SU-DHL-6 (cell line): ENCODE measurements around the gene CFAP20DC.
"Not testable (repeated sequence)": the region's sequence is repeated elsewhere in the genome, so short reads cannot be mapped to it uniquely, and the experiment has no call there.

ENCODE experiments used
- H2AFZ ChIP-seq: fragments of 200-600 bp; sonication (generic); 2 replicates; pipeline ENCODE4 v1.6.1; 2014; ENCODE audit warnings: low read depth, mild to moderate bottlenecking, moderate library complexity, mixed read lengths, antibody characterized with exemption, low read length; ENCODE audit not compliant: severe bottlenecking
- H3F3A ChIP-seq: fragments of 200-600 bp; shearing (Covaris generic); 2 replicates; pipeline ENCODE4 v1.6.0; 2016; ENCODE audit warnings: antibody characterized with exemption, mild to moderate bottlenecking; ENCODE audit not compliant: insufficient read depth
- H3K27ac ChIP-seq: fragments of 200-600 bp; sonication (generic); 2 replicates; pipeline ENCODE4 v1.5.1; 2016; ENCODE audit warnings: low read depth, mild to moderate bottlenecking, low read length, moderate library complexity, mixed read lengths
- H3K27me3 ChIP-seq: fragments of 200-600 bp; sonication (generic), shearing (Covaris generic); 2 replicates; pipeline ENCODE4 v1.6.0; 2014; ENCODE audit warnings: mild to moderate bottlenecking, low read length
- H3K36me3 ChIP-seq: fragments of 200-600 bp; sonication (generic); 2 replicates; pipeline ENCODE4 v1.6.1; 2014; ENCODE audit warnings: mild to moderate bottlenecking, low read length, mixed read lengths
- H3K4me2 ChIP-seq: fragments of 300-600, 200-600 bp; shearing (Covaris generic), sonication (generic); 2 replicates; pipeline ENCODE4 v1.6.0; 2014; ENCODE audit warnings: low read length, low read depth, mild to moderate bottlenecking; ENCODE audit not compliant: poor library complexity, severe bottlenecking
- H3K4me3 ChIP-seq: fragments of 200-600 bp; sonication (generic); 2 replicates; pipeline ENCODE4 v1.5.1; 2014; ENCODE audit warnings: antibody characterized with exemption, low read length, mild to moderate bottlenecking, mixed read lengths; ENCODE audit not compliant: insufficient read depth, poor library complexity, severe bottlenecking
- H3K79me2 ChIP-seq: fragments of 200-600 bp; sonication (generic); 2 replicates; pipeline ENCODE4 v1.6.1; 2014; ENCODE audit warnings: mild to moderate bottlenecking, low read length, moderate library complexity; ENCODE audit not compliant: insufficient read depth
- H3K9ac ChIP-seq: fragments of 200-600 bp; sonication (generic); 2 replicates; pipeline ENCODE4 v1.7.0; 2014; ENCODE audit warnings: mild to moderate bottlenecking, low read length
- H3K9me2 ChIP-seq: fragments of 200-600 bp; sonication (generic); replicated peaks from 2 replicates; pipeline ENCODE4 v1.6.1; 2014; ENCODE audit warnings: low read length; ENCODE audit not compliant: insufficient read depth
- H3K9me3 ChIP-seq: fragments of 200-600 bp; sonication (generic); 2 replicates; pipeline ENCODE4 v1.6.1; 2014; ENCODE audit warnings: low read length, mixed read lengths; ENCODE audit not compliant: insufficient read depth
- H4K20me1 ChIP-seq: fragments of 200-600 bp; sonication (generic); 2 replicates; pipeline ENCODE4 v1.6.1; 2014; ENCODE audit warnings: low read depth, mild to moderate bottlenecking, antibody characterized with exemption, low read length, moderate library complexity, mixed read lengths
- CTCF ChIP-seq: fragments of 200-600 bp; sonication (generic); IDR thresholded peaks from one replicate; pipeline ENCODE4 v1.5.1; 2017; ENCODE audit warnings: antibody characterized with exemption, mild to moderate bottlenecking, low read length, moderate library complexity; ENCODE audit not compliant: insufficient read depth, poor library complexity, severe bottlenecking
- EZH2phosphoT487 ChIP-seq: fragments of 200-600 bp; sonication (generic), shearing (Covaris generic); conservative IDR thresholded peaks from 2 replicates; pipeline ENCODE4 v1.6.1; 2018; ENCODE audit warnings: mild to moderate bottlenecking, antibody characterized with exemption, low read length, moderate library complexity, mixed read lengths

The CFAP20DC gene

GRCh38 chr3:58898513-58898912 lies 151.3 kb downstream of the CFAP20DC start:
- Histone ChIP-seq H2AFZ (no peak overlapping the region), H3K4me2 (no peak overlapping the region), H3K79me2 (no peaks in the 10 kb centered on the region), H3K4me3 (no peak overlapping the region), H3K9ac (no peak overlapping the region), H3F3A (no peaks in the 10 kb centered on the region), H3K27ac (no peak overlapping the region), H3K9me2 (no peaks in the 10 kb centered on the region), H3K27me3 (no peaks in the 10 kb centered on the region), H3K9me3 (no peaks in the 10 kb centered on the region), H4K20me1 (no peaks in the 10 kb centered on the region), H3K36me3 (no peaks in the 10 kb centered on the region)
- no peak for TF ChIP-seq CTCF
- TF ChIP-seq EZH2phosphoT487 = no peak

- no peaks in the 10 kb centered on the region for H3K9me3 ChIP-seq
- no peaks in the 10 kb centered on the region for H3F3A ChIP-seq
- no peaks in the 10 kb centered on the region for H4K20me1 ChIP-seq
- H3K36me3 ChIP-seq = no peaks in the 10 kb centered on the region
- no peak overlapping the region for H3K27ac ChIP-seq
- H3K4me3 ChIP-seq = no peak overlapping the region
- no peak overlapping the region for H3K4me2 ChIP-seq
- H3K79me2 ChIP-seq = no peaks in the 10 kb centered on the region
- TF ChIP-seq CTCF = no peak
- no peak for TF ChIP-seq EZH2phosphoT487
- no peak overlapping the region for H3K9ac ChIP-seq
- no peaks in the 10 kb centered on the region for H3K27me3 ChIP-seq
- H2AFZ ChIP-seq = no peak overlapping the region
- H3K9me2 ChIP-seq = no peaks in the 10 kb centered on the region
These were observed 152.2 kb downstream of the CFAP20DC start for GRCh38 chr3:58897646-58898045.

GRCh38 chr3:58895678-58896077 lies 154.1 kb downstream of the CFAP20DC start:
- H4K20me1 ChIP-seq, H3K4me3 ChIP-seq, H3K9ac ChIP-seq, H2AFZ ChIP-seq, H3K36me3 ChIP-seq, H3K27ac ChIP-seq, H3K79me2 ChIP-seq, H3K27me3 ChIP-seq, H3K4me2 ChIP-seq, H3K9me3 ChIP-seq, H3F3A ChIP-seq, H3K9me2 ChIP-seq: not testable (repeated sequence)

GRCh38 chr3:58892526-58892925 lies 157.3 kb downstream of the CFAP20DC start:
- not testable (repeated sequence) for H3K79me2 ChIP-seq, H3K36me3 ChIP-seq, H3K27me3 ChIP-seq, H3K9ac ChIP-seq, H3F3A ChIP-seq, H3K9me3 ChIP-seq, H4K20me1 ChIP-seq, H3K9me2 ChIP-seq, H3K4me3 ChIP-seq, H2AFZ ChIP-seq, H3K27ac ChIP-seq, H3K4me2 ChIP-seq
